Hematopoietic multipotent progenitor cell treated with erythropoietin and hydrocortisone succinate and interleukin-3 and kit ligand, for 15 days (in vitro differentiated cells): Measurements from ENCODE around the gene MIEF1.

Experiments
- DNase-seq: peaks from one replicate; pipeline ENCODE4 v3.0.0-alpha.2; 2015; ENCODE audit warnings: low spot score

MIEF1 gene

DNA sequence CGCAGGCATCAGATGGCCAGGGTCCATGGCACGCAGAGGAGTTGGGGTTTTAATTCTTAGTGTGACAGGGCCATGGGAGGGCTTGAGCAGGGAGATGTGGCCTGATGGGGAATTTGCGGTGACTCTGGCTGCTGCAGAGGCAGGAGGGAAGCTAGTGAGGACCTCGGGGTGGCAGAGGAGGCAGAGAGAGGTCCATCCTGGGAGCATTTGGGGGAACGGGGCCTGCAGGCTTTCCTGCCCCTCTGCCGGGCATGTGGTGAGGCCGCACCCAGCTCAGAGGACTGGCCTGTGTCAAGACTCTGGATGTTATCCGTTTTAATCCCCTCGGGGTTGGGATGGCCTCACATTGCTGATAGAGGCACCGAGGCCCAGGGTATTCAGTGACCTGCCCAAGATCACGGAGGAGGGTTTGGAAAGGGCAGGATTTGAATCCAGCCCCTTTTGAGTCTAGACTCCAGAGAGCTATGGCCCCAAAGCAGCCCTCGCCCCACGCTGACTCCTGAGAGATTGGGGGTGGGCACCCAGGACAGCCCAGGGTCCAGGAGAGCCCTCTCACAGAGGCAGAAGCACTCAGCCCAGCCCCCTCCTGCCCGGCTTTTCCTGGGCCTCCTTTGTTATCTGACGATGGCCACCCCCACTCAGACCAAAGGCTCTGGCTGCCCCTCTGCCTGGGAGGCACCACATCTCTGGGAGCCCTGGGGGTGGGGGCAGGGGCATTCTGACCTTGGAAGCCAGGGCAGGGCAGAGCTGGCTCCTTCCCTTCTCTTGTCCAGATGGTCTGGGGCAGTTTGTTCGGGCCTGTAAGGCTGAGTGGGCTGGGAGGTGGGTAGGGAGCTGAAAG, 31.4 kb upstream of the MIEF1 start:
- DNase-seq: no peak

DNA sequence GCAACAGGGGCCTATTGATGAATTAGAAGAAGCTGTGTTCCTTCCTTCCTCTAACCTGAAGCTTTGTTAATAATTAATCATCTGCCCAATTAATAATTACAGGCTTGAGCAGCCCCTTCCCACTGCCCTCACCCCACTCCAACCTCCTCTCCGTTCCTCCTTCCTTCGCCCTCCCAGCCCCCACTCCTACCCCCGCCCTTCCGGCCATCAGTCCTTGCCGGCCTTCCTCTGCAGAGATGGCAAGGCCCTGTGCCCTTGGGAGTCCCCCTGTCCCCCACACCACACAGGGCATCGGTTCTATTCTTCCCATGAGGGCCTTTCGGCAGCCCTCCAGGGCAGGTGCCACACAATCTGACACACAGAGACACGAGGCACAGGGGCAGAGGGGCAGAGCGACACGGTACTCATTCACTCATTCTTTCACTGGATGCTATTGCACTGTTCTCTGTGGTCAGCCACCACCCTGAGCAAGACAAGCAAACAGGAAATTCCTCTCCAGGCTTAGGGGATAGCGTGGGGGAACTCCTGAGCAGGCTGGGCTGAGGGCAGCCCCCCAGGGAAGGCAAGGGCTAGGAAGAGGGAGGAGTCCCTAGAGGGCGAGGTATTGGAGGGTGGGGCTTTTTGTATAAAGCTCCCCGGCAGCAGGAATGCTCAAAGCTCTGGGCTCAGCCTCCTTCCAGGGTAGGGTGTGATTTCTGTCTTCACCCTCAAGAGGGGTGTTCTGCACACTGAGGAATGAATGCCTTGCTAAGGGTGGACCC, 30.5 kb upstream of the MIEF1 start:
- peak; percentile 45 for DNase-seq

DNA sequence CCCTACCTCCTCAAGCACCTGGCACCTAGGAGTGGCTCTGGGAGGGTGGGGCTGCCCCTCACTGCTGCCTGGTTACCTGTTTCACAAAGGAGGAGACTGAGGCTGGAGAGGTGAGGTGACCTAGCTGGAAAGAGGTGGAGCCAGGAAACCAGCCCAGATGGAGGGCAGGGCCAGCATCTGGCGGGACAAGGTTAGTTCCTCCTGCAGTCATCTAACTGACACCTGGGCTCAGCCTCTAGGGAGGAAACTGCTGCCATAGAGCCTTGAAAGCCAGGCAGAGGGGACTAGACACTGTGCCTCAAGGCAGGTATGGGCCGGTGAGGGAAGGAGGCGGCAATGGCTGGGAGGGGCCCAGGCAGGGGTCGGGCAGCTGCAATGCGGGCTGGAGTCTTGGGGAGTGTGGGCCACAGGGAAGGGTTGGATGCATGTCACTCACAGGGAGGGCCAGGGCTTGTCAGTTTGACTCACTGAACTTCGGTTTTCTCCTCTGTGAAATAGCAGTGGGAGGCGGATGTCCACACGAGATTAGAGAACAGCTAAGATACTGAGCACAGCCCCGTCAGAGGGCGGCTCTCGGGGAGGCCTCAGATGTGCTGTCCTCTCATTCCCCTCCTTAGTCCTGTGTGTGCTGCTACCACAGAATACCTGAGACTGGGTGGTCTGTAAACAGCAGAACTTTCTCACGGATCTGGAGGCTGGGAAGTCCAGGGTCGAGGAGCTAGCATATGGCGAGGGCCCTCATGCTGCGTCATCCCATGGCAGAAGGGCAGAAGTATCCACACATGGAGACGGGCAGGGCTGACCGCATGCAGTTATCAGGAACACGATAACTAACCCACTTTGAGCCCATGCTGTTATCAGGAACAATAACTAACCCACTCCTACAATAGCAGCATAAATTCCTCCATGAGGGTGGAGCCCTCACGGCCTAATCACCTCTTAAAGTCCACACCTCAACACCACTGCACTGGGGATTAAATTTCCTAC, 29.2 kb upstream of the MIEF1 start:
- peak; percentile 90 for DNase-seq

DNA sequence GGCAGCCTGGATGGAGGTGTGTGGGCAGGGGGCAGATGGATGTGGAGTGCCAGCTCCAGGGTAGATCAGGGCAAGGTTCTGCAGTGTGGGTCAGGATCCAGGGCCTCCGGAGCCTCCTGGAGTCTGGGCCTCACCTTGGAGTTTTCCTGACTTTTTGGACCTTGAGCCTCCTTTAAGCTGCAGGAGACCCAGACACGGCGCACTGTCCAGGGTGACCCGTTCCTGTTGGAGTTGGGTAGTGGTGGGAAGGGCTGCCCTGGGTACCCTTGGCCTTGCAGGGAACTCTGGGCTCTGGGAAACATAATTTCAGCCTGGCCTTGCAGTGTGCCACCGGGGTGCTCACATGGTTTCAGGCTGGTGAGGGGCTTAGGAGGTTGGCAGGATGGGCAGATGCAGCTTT, 28.2 kb upstream of the MIEF1 start:
- DNase-seq: no peak

DNA sequence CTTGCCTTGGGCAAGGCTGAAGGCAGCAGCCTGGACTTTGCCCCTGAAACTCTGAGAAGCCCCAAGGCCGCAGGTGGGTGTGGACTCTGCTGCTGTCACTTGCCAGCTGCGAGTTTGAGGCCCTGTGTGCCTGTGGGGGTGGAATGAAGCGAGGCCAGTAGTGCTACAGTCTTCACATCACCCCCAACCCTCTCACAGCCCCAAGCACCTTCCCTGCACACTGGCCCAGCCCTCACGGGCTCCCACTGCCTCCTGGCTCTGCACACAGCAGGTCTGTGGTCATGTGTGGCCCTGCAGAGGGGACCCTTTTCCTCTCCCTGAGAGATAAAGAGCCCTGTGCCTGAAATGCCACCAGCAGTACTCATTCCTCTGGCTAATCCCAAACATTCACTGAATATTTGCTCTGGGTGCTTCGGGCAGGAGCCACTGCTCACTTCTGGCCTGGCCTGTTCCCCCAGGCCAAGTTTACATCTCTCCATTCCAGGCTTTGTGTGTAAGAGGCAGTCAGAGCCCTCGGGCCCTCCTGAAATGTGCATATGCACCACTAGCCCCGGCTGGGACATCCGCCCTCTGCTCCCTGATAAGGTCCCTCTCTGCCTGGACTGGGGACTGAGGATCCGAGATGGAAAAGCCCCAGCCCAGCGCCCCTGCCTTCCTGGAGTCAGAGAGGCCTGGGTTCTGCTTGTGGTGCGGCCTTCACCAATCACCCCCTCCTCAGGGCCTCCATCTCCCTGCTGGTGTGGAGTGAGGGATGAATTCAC, 27.6 kb upstream of the MIEF1 start:
- no peak for DNase-seq

DNA sequence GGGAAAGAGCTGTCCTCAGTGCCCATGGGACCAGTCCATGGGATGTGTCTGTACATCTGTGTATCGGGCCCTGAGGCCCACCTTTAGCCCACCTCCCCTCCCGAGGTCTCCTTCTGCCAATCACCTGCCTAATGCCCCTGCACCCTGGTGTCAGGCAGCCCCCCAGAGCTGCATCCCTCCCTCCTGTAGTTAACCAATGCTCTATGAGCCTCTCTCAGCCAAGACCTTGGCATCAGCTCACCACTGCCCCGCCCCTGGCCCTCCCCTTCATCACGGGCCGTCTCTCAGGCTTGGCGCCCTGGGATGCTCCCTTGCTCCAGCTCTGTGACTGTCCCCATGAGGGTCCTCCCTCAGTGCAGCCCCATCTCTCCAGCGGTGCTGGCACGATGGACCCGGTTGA, 26.8 kb upstream of the MIEF1 start:
- no peak for DNase-seq

DNA sequence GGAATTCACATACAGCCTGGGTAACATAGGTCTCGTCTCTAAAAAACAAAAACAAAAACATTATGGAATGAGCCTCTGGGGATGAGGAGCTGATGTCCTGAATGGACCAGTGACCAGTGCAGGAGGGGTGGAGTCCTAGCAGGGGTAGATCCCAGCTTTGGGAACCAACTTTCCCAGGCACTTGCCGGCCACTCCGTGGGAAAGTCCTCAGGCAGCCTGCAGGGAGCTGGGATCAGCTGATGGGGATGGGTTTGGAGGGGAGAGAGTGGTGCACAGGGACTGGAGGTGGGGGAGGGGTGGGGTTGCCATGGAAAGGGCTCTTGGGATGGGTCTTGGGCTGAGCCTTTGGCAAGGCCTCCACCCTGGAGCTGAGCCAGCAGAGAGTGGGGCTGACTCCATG, 26.2 kb upstream of the MIEF1 start:
- no peak for DNase-seq

DNA sequence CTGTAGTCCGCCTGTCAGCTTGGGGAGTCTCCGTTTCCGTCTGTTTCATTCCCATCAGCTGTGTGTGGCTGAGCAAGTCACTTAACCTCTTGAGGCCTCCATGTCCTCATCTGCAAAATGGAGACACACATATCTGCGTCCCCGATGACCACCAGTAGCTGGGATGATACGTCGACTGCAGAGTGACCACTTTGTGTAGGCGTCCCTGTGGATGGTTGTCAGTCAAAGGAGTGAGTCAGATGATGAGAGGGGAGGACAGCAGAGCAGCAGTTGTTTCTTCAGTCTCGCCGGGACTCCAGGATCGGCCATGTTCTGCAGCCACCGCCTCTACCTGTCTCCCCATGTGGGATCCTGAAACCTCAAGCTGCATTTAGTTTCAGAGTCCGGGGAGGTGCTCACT, 25.4 kb upstream of the MIEF1 start:
- DNase-seq: no peak

DNA sequence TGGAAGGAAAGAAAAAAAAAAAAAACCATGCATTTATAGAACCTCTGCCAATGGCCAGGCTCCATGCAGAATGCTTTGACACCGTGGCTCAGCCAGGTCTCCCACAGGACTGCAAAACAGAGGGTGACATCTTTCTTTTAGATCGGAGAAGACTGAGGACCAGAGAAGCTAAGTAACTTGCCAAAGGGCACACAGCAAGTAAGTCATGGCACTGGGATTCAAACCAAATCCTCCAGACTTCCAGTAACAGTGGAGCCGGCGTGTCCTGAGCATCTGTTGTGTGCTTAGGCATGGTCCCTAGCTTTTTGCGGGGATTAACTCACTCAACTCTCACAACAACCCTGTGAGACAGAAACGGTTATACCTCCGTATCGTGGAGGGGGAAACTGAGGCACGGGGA, 24.5 kb upstream of the MIEF1 start:
- no peak for DNase-seq

DNA sequence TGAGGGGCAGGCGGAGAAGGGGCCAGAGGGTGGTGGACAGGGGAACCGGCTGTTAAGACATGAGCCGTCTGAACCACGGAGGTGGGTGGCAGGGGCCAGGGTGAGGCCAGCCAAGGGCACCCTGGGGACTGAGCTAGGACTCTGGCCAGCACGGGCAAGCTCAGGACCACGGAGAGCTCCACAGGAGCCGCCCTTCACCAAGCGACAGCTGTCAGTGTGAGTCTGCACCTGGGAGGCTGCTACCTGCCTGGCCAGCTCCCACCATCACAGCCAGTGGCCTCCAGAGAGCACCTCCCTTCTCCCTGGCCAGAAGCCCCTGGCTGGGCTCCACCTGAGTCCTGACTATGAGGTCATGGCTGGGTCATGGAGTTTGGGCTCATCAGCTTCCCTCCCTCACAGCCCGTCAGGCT, 23.6 kb upstream of the MIEF1 start:
- no peak for DNase-seq

DNA sequence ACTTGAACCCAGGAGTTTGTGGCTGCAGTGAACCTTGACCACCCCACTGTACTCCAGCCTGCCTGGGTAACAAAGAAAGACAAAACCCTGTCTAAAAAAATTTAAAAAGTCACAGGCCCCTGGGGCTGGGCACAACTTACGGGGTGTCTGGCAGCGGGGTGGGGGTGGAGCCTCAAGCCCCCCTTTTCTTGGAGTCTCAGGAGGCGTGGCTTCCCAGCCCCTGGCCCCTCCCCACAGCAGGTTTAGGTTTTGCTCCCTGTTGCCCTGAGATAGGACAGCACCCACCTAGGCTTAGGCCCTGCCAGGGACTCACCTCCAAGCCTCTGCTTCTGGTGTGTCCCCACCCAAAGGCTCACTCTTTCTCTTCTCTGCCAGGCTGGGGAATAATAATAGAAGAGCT, 22.8 kb upstream of the MIEF1 start:
- DNase-seq: no peak

DNA sequence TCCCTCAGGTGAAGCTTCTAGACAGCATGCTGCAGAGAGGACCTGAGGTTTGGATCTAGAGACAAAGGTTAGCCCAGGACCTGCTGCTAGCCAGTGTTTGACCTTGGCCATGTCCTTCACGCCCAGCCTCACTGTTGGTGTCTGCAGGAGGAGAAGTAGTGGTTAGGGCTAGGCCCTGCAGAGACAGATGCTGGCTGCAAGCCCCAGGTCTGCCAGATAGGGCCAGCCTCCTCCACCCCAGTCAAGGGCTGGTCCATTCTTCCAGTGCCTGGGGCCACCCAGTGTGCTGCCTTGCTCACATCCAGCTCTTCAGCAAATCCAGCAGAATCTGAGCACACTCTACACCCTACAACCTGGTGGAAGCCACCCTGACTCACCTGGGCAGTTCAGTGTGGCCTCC, 21.5 kb upstream of the MIEF1 start:
- no peak for DNase-seq

DNA sequence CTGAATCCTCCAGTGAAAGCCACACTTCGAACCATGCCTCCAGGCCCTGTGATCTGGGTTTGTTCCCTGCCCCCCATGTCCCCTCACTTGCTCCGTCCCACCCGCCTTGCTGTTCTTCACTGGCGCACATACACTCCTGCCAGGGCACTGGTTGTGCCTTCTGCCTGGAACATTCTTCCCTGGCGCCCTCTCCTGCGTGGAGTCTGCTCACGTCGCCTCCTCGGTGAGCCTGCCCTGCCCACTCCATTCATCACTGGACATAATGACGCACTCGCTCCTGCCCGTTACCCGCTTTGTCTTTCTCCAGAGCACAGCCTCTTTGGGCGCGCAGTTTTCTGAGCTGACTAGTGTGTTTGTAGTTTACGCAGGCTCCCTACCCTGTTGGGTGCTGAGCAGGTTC, 21.0 kb upstream of the MIEF1 start:
- no peak for DNase-seq

DNA sequence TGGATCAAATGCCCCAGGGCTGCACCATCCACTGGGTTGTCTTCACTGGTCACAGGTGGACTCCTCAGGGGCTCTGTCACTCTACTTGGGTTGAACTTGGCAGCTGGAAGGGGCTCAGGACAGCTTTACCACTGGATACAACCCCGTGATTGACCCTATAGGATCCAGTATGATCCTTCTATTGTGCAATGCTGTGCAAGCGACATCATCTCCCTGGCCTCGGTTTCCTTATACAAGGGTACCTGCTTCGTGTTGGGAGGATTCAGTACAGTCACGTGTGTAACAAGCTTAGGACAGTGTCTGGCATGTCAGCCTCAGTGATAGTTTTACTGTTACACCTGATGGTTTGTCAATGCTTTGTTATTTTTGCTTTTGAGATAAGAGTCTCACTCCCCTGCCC, 20.5 kb upstream of the MIEF1 start:
- no peak for DNase-seq

DNA sequence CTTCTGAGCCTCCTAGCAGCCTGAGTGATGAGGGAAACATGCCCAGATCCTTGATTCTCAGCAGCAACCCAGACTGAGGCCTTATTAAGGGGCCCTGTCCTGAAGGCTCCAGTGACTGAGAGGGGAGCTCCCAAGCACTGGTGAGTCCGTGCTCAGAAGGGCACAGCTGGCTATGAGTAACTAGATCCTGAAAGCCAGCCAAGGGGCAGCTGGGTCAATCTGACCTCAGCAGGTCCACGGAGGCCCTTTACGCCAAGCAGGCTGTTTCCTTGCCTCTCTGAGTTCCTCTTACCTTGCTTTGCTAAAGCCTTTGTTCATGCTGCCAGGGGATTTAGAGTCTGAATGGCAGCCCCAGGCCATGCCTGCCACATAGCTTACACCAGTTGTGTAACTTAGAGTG, 19.3 kb upstream of the MIEF1 start:
- DNase-seq: no peak

DNA sequence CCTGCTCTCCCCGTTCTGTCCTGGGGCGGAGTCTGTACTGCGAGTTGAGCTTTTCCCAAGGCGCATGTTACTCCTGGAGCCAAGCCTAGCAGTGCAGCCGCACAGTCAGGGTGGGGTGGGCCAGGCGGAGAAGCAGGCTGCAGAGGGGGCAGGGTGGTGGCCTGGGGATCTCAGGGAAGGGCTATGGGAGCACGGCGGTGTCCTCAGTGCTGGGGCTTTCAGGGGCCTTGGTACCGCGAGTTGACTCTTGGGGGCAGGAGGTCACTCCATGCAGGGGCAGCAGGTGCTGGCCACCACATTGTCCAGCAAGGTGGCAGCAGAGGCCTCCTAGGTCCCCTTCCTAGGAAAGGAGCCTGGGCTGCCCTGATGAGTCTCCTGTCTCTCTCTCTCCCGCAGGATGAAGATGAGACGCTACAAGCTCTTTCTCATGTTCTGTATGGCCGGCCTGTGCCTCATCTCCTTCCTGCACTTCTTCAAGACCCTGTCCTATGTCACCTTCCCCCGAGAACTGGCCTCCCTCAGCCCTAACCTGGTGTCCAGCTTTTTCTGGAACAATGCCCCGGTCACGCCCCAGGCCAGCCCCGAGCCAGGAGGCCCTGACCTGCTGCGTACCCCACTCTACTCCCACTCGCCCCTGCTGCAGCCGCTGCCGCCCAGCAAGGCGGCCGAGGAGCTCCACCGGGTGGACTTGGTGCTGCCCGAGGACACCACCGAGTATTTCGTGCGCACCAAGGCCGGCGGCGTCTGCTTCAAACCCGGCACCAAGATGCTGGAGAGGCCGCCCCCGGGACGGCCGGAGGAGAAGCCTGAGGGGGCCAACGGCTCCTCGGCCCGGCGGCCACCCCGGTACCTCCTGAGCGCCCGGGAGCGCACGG, 14.9 kb upstream of the MIEF1 start:
- no peak for DNase-seq

DNA sequence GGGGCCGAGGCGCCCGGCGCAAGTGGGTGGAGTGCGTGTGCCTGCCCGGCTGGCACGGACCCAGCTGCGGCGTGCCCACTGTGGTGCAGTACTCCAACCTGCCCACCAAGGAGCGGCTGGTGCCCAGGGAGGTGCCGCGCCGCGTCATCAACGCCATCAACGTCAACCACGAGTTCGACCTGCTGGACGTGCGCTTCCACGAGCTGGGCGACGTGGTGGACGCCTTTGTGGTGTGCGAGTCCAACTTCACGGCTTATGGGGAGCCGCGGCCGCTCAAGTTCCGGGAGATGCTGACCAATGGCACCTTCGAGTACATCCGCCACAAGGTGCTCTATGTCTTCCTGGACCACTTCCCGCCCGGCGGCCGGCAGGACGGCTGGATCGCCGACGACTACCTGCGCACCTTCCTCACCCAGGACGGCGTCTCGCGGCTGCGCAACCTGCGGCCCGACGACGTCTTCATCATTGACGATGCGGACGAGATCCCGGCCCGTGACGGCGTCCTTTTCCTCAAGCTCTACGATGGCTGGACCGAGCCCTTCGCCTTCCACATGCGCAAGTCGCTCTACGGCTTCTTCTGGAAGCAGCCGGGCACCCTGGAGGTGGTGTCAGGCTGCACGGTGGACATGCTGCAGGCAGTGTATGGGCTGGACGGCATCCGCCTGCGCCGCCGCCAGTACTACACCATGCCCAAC, 14.1 kb upstream of the MIEF1 start:
- DNase-seq: no peak

DNA sequence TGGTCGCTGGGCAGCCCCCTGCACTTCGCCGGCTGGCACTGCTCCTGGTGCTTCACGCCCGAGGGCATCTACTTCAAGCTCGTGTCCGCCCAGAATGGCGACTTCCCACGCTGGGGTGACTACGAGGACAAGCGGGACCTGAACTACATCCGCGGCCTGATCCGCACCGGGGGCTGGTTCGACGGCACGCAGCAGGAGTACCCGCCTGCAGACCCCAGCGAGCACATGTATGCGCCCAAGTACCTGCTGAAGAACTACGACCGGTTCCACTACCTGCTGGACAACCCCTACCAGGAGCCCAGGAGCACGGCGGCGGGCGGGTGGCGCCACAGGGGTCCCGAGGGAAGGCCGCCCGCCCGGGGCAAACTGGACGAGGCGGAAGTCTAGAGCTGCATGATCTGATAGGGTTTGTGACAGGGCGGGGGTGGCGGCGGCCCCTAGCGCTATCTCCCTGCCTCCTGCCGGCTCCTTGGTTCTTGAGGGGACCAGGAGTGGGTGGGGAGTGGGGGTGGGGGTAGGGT, 13.5 kb upstream of the MIEF1 start:
- no peak for DNase-seq
